Endothelial cell of umbilical vein (primary cell): Measurements from ENCODE around the gene NUAK1. TPM values are rescaled to one million over a fixed set of nuclear protein-coding genes. Genes with fewer than 3 reads are reported as not detected.

Source experiments
- BruUV-seq: library from RNA; stranded (reverse); fragments of 400-500 nt; replicated peaks from 2 replicates; lab custom pipeline; 2021; lab: Mats Ljungman, UMichigan
- CTCF ChIA-PET: fragments of 300-600, 350-600 bp; sonication (Branson Sonifier 250); formaldehyde crosslinking; loops from one replicate; lab custom pipeline; 2021; ENCODE audit warnings: antibody characterized with exemption, inconsistent platforms; lab: Charles Lee
- POLR2A ChIA-PET: fragments of 300-600, 350-600 bp; sonication (Branson Sonifier 250); formaldehyde crosslinking; loops from one replicate; lab custom pipeline; 2021; ENCODE audit warnings: antibody characterized with exemption, inconsistent platforms; lab: Charles Lee
- DNase-seq: peaks from one replicate; pipeline ENCODE4 v3.0.0-alpha.2; 2011; ENCODE audit warnings: low read depth, low spot score
- FAIRE-seq: peaks from 2 replicates; lab custom pipeline; 2011; peaks lifted over from hg19 to GRCh38; lab: Jason Lieb, UNC
- H2AFZ ChIP-seq: 2 replicates; pipeline ENCODE4 v1.6.0; 2012; ENCODE audit warnings: low read depth, low read length, control low read depth, inconsistent platforms
- H3K27ac ChIP-seq: 2 replicates; pipeline ENCODE4 v1.5.1; 2011; ENCODE audit warnings: low read depth, mild to moderate bottlenecking, control low read depth, low read length, moderate library complexity; ENCODE audit not compliant: insufficient read depth
- H3K27me3 ChIP-seq, 2 experiments: 2 replicates each; pipeline versions ENCODE4 v1.6.0 to v1.6.1; 2011; ENCODE audit warnings: low read length in 2 of 2, mixed read lengths in 1 of 2; ENCODE audit not compliant: control insufficient read depth in 2 of 2, insufficient read depth in 2 of 2
- H3K36me3 ChIP-seq, 2 experiments: 2 replicates in 1 of 2; 3 replicates in 1 of 2; pipeline ENCODE4 v1.5.1; 2011; ENCODE audit warnings: low read length in 2 of 2, mild to moderate bottlenecking in 1 of 2, moderate library complexity in 1 of 2; ENCODE audit not compliant: control insufficient read depth in 2 of 2, insufficient read depth in 2 of 2; ENCODE audit errors: extremely low read depth in 1 of 2
- H3K4me1 ChIP-seq: 3 replicates; pipeline ENCODE4 v1.5.1; 2011; ENCODE audit warnings: mild to moderate bottlenecking, low read length; ENCODE audit not compliant: control insufficient read depth, insufficient read depth; ENCODE audit errors: extremely low read depth
- H3K4me2 ChIP-seq: 2 replicates; pipeline ENCODE4 v1.6.1; 2011; ENCODE audit warnings: low read length, control low read depth, mixed read lengths; ENCODE audit not compliant: insufficient read depth
- H3K4me3 ChIP-seq, 3 experiments: fragments of 200-600 bp in 1 of 3; sonication (generic), shearing (Covaris generic) in 1 of 3; replicated peaks in 1 of 3; 2 replicates each; pipeline ENCODE4 v1.5.1; 2011 to 2016; ENCODE audit warnings: control low read depth in 3 of 3, low read length in 3 of 3, mild to moderate bottlenecking in 2 of 3, inconsistent platforms in 1 of 3, low read depth in 1 of 3, moderate library complexity in 1 of 3; ENCODE audit not compliant: insufficient read depth in 1 of 3
- H3K79me2 ChIP-seq: 2 replicates; pipeline ENCODE4 v1.6.0; 2012; ENCODE audit warnings: low read length, inconsistent platforms; ENCODE audit not compliant: control insufficient read depth, insufficient read depth
- H3K9ac ChIP-seq: replicated peaks from 2 replicates; pipeline ENCODE3; 2011; ENCODE audit warnings: low read length, control low read depth; ENCODE audit not compliant: insufficient read depth; ENCODE audit errors: extremely low read depth
- H3K9me1 ChIP-seq: replicated peaks from 3 replicates; pipeline ENCODE4 v1.6.0; 2011; ENCODE audit warnings: mild to moderate bottlenecking, low read length; ENCODE audit not compliant: control insufficient read depth, insufficient read depth; ENCODE audit errors: extremely low read depth
- H3K9me3 ChIP-seq: replicated peaks from 2 replicates; pipeline ENCODE4 v1.5.1; 2012; ENCODE audit warnings: low read length, inconsistent platforms; ENCODE audit not compliant: control insufficient read depth, insufficient read depth
- H4K20me1 ChIP-seq: replicated peaks from 2 replicates; pipeline ENCODE3; 2011; ENCODE audit warnings: mild to moderate bottlenecking, low read length; ENCODE audit not compliant: control insufficient read depth, insufficient read depth; ENCODE audit errors: extremely low read depth
- CTCF ChIP-seq, 2 donors: IDR thresholded peaks; 1 replicate in 1 of 2; 2 replicates in 1 of 2; pipeline ENCODE4 v1.5.1; 2011; ENCODE audit warnings: low read length in 2 of 2, mild to moderate bottlenecking in 2 of 2, moderate library complexity in 2 of 2, control low read depth in 1 of 2, inconsistent platforms in 1 of 2, low read depth in 1 of 2; ENCODE audit not compliant: insufficient read depth in 1 of 2; ENCODE audit errors: extremely low read depth in 1 of 2
- EZH2 ChIP-seq: IDR thresholded peaks from 2 replicates; pipeline ENCODE4 v1.6.1; 2012; ENCODE audit warnings: borderline replicate concordance, low read depth, mild to moderate bottlenecking, moderate library complexity, low read length, inconsistent platforms; ENCODE audit not compliant: severe bottlenecking
- FOS ChIP-seq: IDR thresholded peaks from 2 replicates; pipeline ENCODE4 v1.6.1; 2011; ENCODE audit warnings: mild to moderate bottlenecking, low read length, moderate library complexity, borderline replicate concordance; ENCODE audit not compliant: insufficient read depth
- GATA2 ChIP-seq: IDR thresholded peaks from 2 replicates; pipeline ENCODE4 v1.7.0; 2011; ENCODE audit warnings: low read depth, mild to moderate bottlenecking, moderate library complexity, mixed read lengths, low read length; ENCODE audit not compliant: insufficient read length, insufficient read depth
- JUN ChIP-seq: IDR thresholded peaks from 2 replicates; pipeline ENCODE4 v1.6.1; 2011; ENCODE audit warnings: borderline replicate concordance, low read depth; ENCODE audit not compliant: insufficient read length, insufficient read depth
- MAX ChIP-seq: IDR thresholded peaks from 2 replicates; pipeline ENCODE4 v1.6.1; 2011; ENCODE audit not compliant: insufficient read depth, insufficient read length
- MYC ChIP-seq: IDR thresholded peaks from one replicate; pipeline ENCODE4 v1.6.1; 2011; ENCODE audit warnings: mild to moderate bottlenecking, low read depth, low read length
- POLR2A ChIP-seq: IDR thresholded peaks from 2 replicates; pipeline ENCODE4 v1.6.1; 2012; ENCODE audit warnings: low read depth, mild to moderate bottlenecking, control low read depth, low read length
- POLR2AphosphoS5 ChIP-seq: IDR thresholded peaks from 2 replicates; pipeline ENCODE4 v1.6.1; 2012; ENCODE audit warnings: low read depth, mild to moderate bottlenecking, control low read depth, low read length, moderate library complexity; ENCODE audit not compliant: insufficient read depth
- dilution Hi-C: fragments of 300-500 bp; cut with MboI; formaldehyde crosslinking; loops from one replicate; pipeline ENCODE4 v1.15.0; 2019; ENCODE audit warnings: low sequenced_read_pairs; ENCODE audit not compliant: extremely low pct_ligation_motif_present
- intact Hi-C: fragments of 100-400 bp; cut with micrococcal nuclease; formaldehyde crosslinking; loops from one replicate; pipeline ENCODE4 v1.10.0; 2022
- polyA plus RNA-seq, 4 experiments: library from polyadenylated mRNA; depleted of rRNA in 3 of 4; stranded (reverse) in 3 of 4; unstranded in 1 of 4; fragments of >200 nt; gene quantifications; 2 replicates each; pipeline versions ENCODE4 v1.2.1 to v1.2.3, GENCODE V29; 2011 to 2012; ENCODE audit warnings: missing spikeins in 1 of 4
- total RNA-seq: library from RNA; stranded (reverse); gene quantifications from 2 replicates; pipeline ENCODE4 v1.2.3, GENCODE V29; 2021

Gene NUAK1
- total and polyA plus RNA-seq, 2 donors (not counting 3 experiments of a cell fraction or from before 2014, with no cell fraction given), result 34.2 to 39.7 TPM

DNA sequence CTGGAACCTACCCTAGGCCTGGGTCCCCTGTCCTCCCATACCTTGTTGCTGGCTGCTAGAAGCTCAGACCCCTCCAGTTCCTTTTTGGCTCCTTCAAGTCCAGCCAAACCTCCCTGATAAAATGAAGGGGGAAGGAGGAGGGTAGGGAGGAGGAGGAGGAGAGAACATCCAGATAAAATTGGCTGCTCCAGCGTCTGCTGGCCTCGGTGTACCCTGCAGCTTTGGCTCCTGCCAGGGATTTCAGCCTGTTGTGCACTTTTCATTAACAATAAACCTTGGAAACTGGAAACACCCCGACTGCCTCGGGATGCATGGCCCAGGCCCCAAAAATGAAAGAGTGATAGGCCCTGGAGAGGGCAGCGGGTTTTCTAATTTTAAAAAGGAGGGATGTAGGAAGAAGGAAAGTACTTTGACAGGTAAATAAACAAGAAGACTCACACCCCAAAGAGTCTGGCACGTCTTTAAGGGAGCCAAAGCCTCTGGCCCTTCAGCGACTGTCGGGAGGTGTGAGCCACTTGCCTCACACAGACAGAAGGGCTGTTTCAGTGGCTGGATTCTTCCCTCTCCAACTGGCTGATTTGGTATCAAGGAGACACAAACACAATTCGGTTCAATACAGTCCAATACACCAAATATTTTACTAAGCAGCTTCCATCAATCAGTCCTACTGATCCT, 49.8 kb downstream of the NUAK1 start:
- no peaks in the 10 kb centered on the region for H3K27me3 ChIP-seq
- no peak overlapping the region for H2AFZ ChIP-seq
- FAIRE-seq, result no peak
- H3K9me1 ChIP-seq, result no peaks in the 10 kb centered on the region
- no peaks in the 10 kb centered on the region for H3K9me3 ChIP-seq
- dilution Hi-C loops (no loop called here), intact Hi-C loops (no loop called here)
- no peak overlapping the region for H3K27ac ChIP-seq
- H3K4me1 ChIP-seq, result peaks cover 23% of the 10 kb centered on the region
- H3K36me3 ChIP-seq, result peaks cover 3 to 8% of the 10 kb centered on the region in 2 experiments
- BruUV-seq, result no TSS peak
- DNase-seq, result no peak
- CTCF ChIA-PET, result no interaction called here
- no peak overlapping the region for H3K4me3 ChIP-seq
- no peaks in the 10 kb centered on the region for H4K20me1 ChIP-seq
- POLR2A ChIA-PET, result no interaction called here
- no peak overlapping the region for H3K9ac ChIP-seq
- H3K4me2 ChIP-seq, result no peak overlapping the region
- no peaks in the 10 kb centered on the region for H3K79me2 ChIP-seq
- TF ChIP-seq MYC, result no peak
- TF ChIP-seq GATA2, result no peak
- no peak for TF ChIP-seq POLR2A

DNA sequence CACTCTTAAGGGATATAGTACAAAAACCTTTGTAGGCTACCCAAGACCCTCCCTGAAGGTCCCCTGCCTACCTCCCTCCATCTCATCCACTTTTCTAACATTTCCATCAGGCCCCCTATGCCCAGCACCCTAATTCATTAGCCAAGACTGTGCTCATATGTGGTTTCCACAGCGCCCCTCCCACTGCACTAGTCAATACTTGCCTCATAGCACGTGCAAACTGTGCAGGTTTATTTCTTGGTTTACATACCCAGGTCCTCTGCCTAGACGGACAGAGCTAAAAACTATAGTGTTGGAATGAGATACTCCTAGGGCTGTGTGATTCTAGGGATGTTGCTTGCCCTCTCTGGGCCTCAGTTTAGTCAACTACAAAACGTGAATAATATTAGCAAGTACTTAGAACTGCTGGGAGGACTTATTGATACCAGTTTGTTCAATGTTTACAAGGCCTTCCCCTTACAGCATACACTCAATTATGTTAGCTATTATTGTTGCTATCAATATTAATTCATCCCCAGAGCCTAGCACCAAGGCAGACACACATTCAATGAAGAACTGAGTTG, 50.4 kb downstream of the NUAK1 start:
- no peaks in the 10 kb centered on the region for H3K79me2 ChIP-seq
- dilution Hi-C loops, result no loop called here
- FAIRE-seq, result no peak

More for the DNA sequence above, 50.4 kb downstream of the NUAK1 start:
- H3K9me1 ChIP-seq, result no peaks in the 10 kb centered on the region
- no peaks in the 10 kb centered on the region for H3K27me3 ChIP-seq
- no peak overlapping the region for H3K9ac ChIP-seq
- peaks cover 23% of the 10 kb centered on the region for H3K4me1 ChIP-seq
- CTCF ChIA-PET, result no interaction called here
- H3K4me2 ChIP-seq, result no peak overlapping the region
- no peak overlapping the region for H3K27ac ChIP-seq
- peaks cover 8 to 13% of the 10 kb centered on the region in 2 experiments for H3K36me3 ChIP-seq
- DNase-seq, result no peak
- H3K9me3 ChIP-seq, result no peaks in the 10 kb centered on the region
- H2AFZ ChIP-seq, result no peak overlapping the region
- no peak overlapping the region for H3K4me3 ChIP-seq
- intact Hi-C loops, result no loop called here
- POLR2A ChIA-PET, result no interaction called here
- BruUV-seq, result no TSS peak
- no peak for TF ChIP-seq JUN
- no peak for TF ChIP-seq MYC
- TF ChIP-seq POLR2A, result no peak
- TF ChIP-seq EZH2, result no peak
- TF ChIP-seq MAX, result no peak
- no peak for TF ChIP-seq POLR2AphosphoS5
- TF ChIP-seq FOS, result no peak
- TF ChIP-seq GATA2, result no peak
- no peak for TF ChIP-seq CTCF (IDR thresholded peaks at IDR 0.05; ENCODE audit: extremely low read depth in 1 of 2, insufficient read depth in 1 of 2, low read depth in 1 of 2, low read length in 2 of 2)
- no peaks in the 10 kb centered on the region for H4K20me1 ChIP-seq
